Retinal pigment epithelial cell (primary cell): ENCODE data around the gene CDK5RAP2.

Experiments used
- DNase-seq: peaks from one replicate; pipeline ENCODE4 v3.0.0-alpha.2; 2010; ENCODE audit warnings: low read depth
- H3K4me3 ChIP-seq: 2 replicates; pipeline ENCODE4 v1.5.1; 2011; ENCODE audit warnings: mild to moderate bottlenecking, low read length, control low read depth, moderate library complexity
- TF ChIP-seq, protein P1 (sequence below): conservative IDR thresholded peaks from 2 replicates; pipeline ENCODE4 v1.5.1; 2011; ENCODE audit warnings: low read depth, low read length, control low read depth, inconsistent platforms

The CDK5RAP2 gene

DNA sequence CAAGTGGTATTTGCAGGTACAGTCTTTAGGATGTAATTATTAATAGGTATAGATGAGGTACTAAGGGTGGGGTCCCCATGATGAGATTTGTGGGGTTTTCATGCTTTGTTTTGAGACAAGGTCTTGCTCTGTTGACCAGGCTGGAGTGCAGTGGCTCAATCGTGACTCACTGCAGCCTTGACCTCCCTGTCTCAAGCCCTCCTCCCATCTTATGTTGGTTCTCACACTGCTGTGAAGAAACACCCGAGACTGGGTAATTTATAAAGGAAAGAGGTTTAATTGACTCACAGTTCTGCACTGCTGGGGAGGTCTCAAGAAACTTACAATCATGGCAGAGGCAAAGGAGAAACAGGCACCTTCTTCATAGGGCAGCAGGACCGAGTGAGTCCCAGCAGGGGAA lies 217.5 kb downstream of the CDK5RAP2 start:
- no peak for DNase-seq
- no peak overlapping the region for H3K4me3 ChIP-seq
- TF ChIP-seq, protein P1, sequence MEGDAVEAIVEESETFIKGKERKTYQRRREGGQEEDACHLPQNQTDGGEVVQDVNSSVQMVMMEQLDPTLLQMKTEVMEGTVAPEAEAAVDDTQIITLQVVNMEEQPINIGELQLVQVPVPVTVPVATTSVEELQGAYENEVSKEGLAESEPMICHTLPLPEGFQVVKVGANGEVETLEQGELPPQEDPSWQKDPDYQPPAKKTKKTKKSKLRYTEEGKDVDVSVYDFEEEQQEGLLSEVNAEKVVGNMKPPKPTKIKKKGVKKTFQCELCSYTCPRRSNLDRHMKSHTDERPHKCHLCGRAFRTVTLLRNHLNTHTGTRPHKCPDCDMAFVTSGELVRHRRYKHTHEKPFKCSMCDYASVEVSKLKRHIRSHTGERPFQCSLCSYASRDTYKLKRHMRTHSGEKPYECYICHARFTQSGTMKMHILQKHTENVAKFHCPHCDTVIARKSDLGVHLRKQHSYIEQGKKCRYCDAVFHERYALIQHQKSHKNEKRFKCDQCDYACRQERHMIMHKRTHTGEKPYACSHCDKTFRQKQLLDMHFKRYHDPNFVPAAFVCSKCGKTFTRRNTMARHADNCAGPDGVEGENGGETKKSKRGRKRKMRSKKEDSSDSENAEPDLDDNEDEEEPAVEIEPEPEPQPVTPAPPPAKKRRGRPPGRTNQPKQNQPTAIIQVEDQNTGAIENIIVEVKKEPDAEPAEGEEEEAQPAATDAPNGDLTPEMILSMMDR: no peak

GRCh38 chr9:120361551-120361950 lies 218.4 kb downstream of the CDK5RAP2 start:
- TF ChIP-seq, protein P1: no peak
- DNase-seq: no peak
- no peak overlapping the region for H3K4me3 ChIP-seq

DNA sequence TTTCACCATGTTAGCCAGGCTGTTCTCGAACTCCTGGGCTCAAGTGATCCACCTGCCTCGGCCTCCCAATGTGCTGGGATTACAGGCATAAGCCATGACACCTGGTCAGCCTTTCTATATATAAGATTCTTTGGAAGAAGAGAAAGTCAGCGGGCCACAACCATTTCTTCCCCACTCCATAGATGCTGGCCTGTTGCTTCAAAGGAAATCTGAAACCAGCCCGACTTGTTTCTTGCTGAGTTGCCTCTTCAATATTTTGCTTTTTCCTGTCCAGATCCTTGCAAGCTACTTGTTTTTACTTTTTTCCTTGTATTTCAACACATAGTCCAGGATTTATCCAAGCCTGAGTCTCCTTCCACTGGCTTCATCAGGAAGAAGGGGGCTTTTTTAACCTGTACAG lies 219.5 kb downstream of the CDK5RAP2 start:
- no peak for DNase-seq
- no peak overlapping the region for H3K4me3 ChIP-seq
- TF ChIP-seq, protein P1: no peak

- H3K4me3 ChIP-seq: no peak overlapping the region
- TF ChIP-seq, protein P1: no peak
- no peak for DNase-seq
Measured at GRCh38 chr9:120360046-120360445, 219.9 kb downstream of the CDK5RAP2 start.

DNA sequence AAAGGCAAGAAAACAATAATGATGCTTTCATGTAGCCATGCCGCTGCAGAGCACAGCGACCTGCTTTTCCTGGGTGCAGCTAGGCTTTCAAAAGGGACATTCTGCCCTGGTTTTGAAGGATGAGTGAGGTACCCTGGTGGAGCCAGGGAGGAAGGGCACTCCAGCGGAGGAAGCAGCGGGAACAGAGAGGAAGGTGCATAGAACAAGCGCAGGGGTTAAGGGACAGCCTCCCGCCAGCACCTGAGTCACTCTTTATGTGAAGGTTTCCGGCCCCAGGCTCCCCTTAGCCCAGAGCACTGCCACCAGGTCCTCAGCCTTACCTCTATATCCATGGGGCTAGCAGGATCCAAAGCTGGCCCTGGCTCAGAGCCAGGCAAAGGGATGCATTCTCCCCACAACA lies 221.1 kb downstream of the CDK5RAP2 start:
- no peak overlapping the region for H3K4me3 ChIP-seq
- DNase-seq: no peak
- TF ChIP-seq, protein P1: no peak

DNA sequence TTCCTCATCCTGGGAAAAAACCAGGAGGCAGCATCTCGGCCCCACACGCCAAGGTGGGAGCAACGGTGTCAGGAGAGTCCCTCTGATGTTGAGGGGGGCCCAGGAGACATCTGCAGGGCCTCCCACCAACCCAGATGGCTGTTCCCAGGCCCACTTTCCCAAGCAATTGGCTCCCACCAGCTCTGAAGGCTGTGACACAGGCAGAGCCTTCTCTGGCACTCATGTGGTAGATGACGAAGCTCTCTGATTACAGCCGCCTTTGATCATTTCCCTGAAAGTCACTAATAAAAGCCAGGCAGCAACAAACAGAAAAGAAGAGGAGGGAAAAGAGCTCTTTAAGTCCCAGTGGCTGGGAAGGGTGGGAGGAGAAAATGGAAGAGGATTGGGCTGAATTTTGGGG lies 226.5 kb downstream of the CDK5RAP2 start:
- no peak for DNase-seq
- no peak overlapping the region for H3K4me3 ChIP-seq
- TF ChIP-seq, protein P1: no peak

GRCh38 chr9:120351106-120351505 lies 228.9 kb downstream of the CDK5RAP2 start:
- TF ChIP-seq, protein P1: no peak
- no peak for DNase-seq
- no peak overlapping the region for H3K4me3 ChIP-seq
